Ishikawa (cell line): ENCODE results near the gene CYP24A1.

ENCODE experiments used
- CEBPB ChIP-seq: IDR thresholded peaks from 2 replicates; pipeline ENCODE4 v1.6.1; 2012
- CREB1 ChIP-seq: IDR thresholded peaks from 2 replicates; pipeline ENCODE4 v1.6.1; 2012; ENCODE audit warnings: low read depth
- EGR1 ChIP-seq: IDR thresholded peaks from 2 replicates; pipeline ENCODE4 v1.6.1; 2012
- EP300 ChIP-seq: IDR thresholded peaks from 2 replicates; pipeline ENCODE4 v1.6.1; 2012; ENCODE audit warnings: borderline replicate concordance
- FOXM1 ChIP-seq: IDR thresholded peaks from 2 replicates; pipeline ENCODE4 v1.6.1; 2012; ENCODE audit warnings: low read depth, borderline replicate concordance
- NFIC ChIP-seq: IDR thresholded peaks from 2 replicates; pipeline ENCODE4 v1.6.1; 2012
- RAD21 ChIP-seq: IDR thresholded peaks from 2 replicates; pipeline ENCODE4 v1.6.1; 2012; ENCODE audit warnings: low read depth
- TAF1 ChIP-seq: IDR thresholded peaks from 2 replicates; pipeline ENCODE4 v1.6.1; 2012; ENCODE audit warnings: low read depth, mild to moderate bottlenecking
- TCF12 ChIP-seq: IDR thresholded peaks from 2 replicates; pipeline ENCODE4 v1.6.1; 2012; ENCODE audit warnings: low read depth
- TEAD4 ChIP-seq: IDR thresholded peaks from 2 replicates; pipeline ENCODE4 v1.6.1; 2012
- YY1 ChIP-seq: IDR thresholded peaks from 2 replicates; pipeline ENCODE4 v1.6.1; 2012; ENCODE audit warnings: low read depth
- ZBTB7A ChIP-seq: IDR thresholded peaks from 2 replicates; pipeline ENCODE4 v1.6.1; 2012; ENCODE audit warnings: low read depth
- TF ChIP-seq, protein P1 (sequence below): IDR thresholded peaks from 2 replicates; pipeline ENCODE4 v1.6.1; 2012
- TF ChIP-seq, protein P2 (sequence below): IDR thresholded peaks from 2 replicates; pipeline ENCODE4 v1.6.1; 2012; ENCODE audit warnings: low read depth, mild to moderate bottlenecking

DNA sequence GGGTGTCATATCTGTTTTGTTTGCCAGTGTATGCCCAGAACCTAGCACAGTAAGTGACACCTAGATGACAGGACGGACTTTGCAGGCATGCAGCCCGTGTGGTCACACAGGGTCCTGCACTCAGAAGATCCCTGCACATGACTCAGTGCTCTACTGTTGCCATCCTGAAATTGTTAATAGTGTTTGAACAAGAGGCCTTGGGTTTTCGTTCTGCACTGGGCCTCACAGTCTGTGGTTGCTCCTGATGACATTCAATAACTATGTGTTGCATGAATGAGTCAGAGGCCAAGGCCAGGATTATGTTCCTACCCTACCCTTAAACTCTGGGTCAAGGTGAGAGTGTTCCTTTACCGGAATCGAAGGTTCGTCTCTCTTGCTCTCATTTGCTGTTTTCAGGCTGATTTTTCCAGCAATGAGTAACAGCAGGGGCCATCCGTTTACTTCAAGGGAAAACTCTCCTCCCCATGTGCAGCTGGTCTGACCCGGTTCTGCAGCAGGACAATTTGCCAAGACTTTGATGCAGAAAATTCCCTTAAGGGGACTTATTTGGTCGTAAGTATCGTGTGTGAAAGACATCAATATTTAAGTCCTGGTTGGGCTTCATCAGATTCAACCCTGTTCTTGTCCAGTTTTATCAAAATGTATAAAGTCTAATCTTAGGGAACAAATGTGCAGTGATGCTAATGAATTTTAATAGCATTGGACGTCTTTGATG is 21.1 kb upstream of the CYP24A1 start:
- no peak for TF ChIP-seq EP300
- TF ChIP-seq RAD21, result no peak
- no peak for TF ChIP-seq TEAD4
- TF ChIP-seq YY1, result no peak
- TF ChIP-seq ZBTB7A, result no peak
- TF ChIP-seq NFIC, result no peak
- TF ChIP-seq, protein P1, sequence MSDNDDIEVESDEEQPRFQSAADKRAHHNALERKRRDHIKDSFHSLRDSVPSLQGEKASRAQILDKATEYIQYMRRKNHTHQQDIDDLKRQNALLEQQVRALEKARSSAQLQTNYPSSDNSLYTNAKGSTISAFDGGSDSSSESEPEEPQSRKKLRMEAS, result no peak
- TF ChIP-seq EGR1, result no peak
- TF ChIP-seq, protein P2, sequence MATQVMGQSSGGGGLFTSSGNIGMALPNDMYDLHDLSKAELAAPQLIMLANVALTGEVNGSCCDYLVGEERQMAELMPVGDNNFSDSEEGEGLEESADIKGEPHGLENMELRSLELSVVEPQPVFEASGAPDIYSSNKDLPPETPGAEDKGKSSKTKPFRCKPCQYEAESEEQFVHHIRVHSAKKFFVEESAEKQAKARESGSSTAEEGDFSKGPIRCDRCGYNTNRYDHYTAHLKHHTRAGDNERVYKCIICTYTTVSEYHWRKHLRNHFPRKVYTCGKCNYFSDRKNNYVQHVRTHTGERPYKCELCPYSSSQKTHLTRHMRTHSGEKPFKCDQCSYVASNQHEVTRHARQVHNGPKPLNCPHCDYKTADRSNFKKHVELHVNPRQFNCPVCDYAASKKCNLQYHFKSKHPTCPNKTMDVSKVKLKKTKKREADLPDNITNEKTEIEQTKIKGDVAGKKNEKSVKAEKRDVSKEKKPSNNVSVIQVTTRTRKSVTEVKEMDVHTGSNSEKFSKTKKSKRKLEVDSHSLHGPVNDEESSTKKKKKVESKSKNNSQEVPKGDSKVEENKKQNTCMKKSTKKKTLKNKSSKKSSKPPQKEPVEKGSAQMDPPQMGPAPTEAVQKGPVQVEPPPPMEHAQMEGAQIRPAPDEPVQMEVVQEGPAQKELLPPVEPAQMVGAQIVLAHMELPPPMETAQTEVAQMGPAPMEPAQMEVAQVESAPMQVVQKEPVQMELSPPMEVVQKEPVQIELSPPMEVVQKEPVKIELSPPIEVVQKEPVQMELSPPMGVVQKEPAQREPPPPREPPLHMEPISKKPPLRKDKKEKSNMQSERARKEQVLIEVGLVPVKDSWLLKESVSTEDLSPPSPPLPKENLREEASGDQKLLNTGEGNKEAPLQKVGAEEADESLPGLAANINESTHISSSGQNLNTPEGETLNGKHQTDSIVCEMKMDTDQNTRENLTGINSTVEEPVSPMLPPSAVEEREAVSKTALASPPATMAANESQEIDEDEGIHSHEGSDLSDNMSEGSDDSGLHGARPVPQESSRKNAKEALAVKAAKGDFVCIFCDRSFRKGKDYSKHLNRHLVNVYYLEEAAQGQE, result no peak
- TF ChIP-seq FOXM1, result no peak
- TF ChIP-seq CREB1, result no peak
- no peak for TF ChIP-seq TCF12
- no peak for TF ChIP-seq TAF1
- TF ChIP-seq CEBPB, result no peak
